ENCODE results near the gene PHC1.

- TF ChIP-seq CTCF (IDR thresholded peaks at IDR 0.05) (no peak), POLR2A (IDR thresholded peaks at IDR 0.05) (no peak)
Observed at GRCh38 chr12:8894986-8895385, 19.3 kb upstream of the PHC1 start.

Measured in lower leg skin (tissue), 3 donors.